ENCODE results near the gene DISP1. TPM values are rescaled to one million over a fixed set of nuclear protein-coding genes. Genes with fewer than 3 reads are reported as not detected.

The DISP1 gene
- total RNA-seq: 7.1 TPM

- peak; percentile 81 for DNase-seq (ENCODE audit: low spot score)
Measured at GRCh38 chr1:222814536-222815439, at the start of gene DISP1. DISP1 (plus strand) TSS chr1:222815039; CDS start chr1:222942824, 127,785 bp downstream.

DNA sequence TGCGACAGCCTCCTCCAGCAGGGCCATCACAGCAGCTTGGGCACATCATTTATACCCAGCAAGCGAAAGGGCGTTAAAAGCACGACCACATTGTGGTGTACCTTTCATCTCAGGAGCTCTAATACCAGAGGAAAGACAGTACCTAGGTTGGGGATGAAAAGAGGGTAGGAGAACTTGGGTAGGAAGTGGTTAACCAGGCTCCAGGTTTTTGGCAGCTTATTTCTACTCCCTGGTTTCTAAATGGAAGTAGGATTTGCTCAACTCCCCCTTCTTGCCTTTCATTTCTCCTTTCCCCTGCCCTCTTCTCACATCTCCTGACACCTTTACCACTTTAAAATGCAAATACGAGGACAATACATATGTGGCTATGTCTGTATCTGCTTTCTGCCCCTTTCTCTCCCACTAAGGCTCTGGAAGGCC lies 47.7 kb upstream of the DISP1 start:
- DNase-seq (ENCODE audit: low spot score): no peak

DNA sequence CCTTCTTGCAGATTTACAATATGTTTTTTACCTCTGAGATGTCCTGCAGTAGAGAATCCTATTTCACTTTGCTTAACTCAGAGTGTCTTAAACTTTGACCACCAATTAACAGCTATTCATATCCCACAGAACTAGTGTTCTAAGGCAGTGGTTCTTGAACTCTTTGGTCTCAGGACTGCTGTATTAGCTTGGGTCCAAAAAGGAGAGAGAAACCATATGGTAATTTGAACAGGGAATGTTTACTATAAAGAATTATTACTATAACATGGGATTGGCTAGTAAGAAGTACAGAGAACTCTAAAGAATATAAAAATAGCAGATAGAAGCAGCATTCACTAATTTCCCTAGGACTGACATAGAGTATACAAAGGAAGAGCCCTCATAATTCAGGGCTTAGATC lies 46.2 kb upstream of the DISP1 start:
- DNase-seq (ENCODE audit: low spot score): no peak

GRCh38 chr1:222769181-222769580 lies 45.7 kb upstream of the DISP1 start:
- no peak for DNase-seq (ENCODE audit: low spot score)

GRCh38 chr1:222769971-222770620 lies 44.7 kb upstream of the DISP1 start:
- DNase-seq (ENCODE audit: low spot score): no peak

DNA sequence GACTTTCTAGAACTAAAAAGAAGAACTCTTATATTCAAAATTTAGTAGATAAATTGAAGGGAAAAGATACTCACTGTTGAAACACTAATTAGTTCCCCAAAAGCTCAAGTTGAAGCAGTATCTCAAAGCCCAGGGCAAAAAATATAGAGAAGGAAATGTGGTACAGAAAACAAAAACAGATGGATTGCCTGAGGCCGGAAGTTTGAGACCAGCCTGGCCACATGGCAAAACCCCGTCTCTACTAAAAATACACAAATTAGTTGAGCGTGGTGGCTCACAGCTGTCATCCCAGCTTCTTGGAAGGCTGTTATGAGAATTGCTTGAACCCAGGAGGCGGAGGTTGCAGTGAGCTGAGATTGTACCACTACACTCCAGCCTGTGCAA lies 41.9 kb upstream of the DISP1 start:
- no peak for DNase-seq (ENCODE audit: low spot score)

- DNase-seq (ENCODE audit: low spot score): no peak
Measured at GRCh38 chr1:222777463-222777862, 37.4 kb upstream of the DISP1 start.

DNA sequence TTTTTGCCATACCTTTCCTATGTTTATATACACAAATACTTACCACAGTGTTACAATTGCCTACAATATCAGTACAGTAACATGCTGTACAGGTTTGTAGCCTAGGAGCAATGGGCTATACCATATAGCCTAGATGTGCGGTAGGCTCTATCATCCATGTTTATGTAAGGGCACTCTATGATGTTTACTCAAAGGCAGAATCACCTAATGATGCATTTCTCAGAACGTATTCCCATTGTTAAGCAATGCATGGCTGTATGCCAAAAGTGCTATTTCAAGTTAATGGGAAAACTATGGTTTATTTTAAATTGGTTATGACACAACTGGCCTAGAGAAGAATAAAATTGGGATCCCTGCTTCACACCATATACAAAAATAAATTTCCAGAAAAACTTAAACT lies 36.9 kb upstream of the DISP1 start:
- DNase-seq (ENCODE audit: low spot score): no peak

- DNase-seq (ENCODE audit: low spot score): no peak
Measured at GRCh38 chr1:222781251-222781650, 33.6 kb upstream of the DISP1 start.

DNA sequence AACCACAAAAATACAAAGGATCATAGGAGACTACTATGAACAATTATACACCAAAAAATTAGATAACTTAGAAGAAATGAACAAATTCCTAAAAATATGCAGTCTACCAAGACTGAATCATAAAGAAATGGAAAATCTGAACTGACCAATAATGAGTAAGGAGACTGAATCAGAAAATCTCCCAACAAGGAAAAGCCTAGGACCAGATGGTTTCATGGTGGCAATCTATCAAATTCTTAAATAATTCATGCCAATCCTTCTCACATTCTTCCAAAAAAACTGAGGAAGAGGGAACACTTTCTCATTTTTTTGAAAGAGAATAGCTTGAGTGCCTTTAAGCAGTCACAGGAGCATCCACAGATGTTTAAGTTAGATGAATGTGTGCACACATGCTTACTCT lies 31.8 kb upstream of the DISP1 start:
- no peak for DNase-seq (ENCODE audit: low spot score)

DNA sequence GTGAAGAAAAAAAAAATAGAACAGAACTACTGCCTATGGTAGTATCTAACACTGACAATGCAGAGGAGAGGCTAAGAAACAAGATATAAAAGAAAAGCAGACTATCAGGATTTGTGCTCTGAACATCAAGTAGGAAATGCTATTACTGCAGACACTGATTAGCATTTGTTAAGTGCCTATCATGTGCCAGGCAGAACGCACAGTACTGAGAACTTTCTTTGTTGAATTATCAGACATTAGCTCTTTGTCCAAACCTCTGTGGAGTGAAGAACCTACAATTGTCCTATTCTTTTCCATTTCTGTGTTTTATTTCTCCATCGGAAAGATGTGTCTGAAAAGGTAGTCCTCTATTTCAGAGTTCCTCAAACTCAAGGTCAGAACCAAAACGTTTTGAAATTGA lies 30.5 kb upstream of the DISP1 start:
- DNase-seq (ENCODE audit: low spot score): no peak

- DNase-seq (ENCODE audit: low spot score): no peak
Measured at GRCh38 chr1:222784916-222785315, 29.9 kb upstream of the DISP1 start.

DNA sequence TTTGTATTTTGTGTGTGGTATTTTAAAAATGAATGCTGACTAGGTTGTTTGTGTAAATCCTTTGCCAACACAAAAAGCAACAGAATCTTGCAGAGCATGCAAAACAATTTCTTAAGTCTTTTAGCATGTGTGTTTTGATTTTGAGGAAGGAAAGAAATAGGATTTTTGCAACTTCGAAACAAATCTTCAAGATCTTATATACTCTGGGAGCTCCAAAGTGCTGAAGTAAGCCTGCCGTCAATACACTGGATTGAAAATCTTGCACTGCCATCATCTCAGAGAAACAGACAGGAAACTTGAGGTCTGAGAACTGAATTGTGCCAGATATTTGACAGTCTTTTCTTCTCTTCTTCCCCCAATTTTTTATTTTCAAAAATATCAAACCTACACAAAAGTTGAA lies 29.3 kb upstream of the DISP1 start:
- no peak for DNase-seq (ENCODE audit: low spot score)

DNA sequence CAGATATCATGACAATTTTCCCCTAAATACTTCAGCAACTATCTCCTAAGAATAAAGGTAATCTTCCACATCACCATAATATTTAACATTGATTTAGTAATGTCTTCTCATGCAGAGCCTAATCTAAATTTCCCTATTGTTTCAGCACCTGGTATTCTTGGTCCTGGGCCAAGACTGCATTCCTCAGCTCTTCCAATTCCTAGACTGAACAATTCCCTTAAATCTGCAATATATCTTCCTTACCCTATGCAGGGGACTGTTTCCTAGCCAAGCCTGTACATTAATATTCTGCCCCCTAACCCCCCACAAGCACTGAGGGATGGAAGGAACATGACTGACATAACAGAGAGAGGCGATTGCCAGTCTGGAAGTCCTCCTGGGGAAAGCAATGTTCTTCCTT lies 28.7 kb upstream of the DISP1 start:
- DNase-seq (ENCODE audit: low spot score): no peak

GRCh38 chr1:222787729-222788128 lies 27.1 kb upstream of the DISP1 start:
- DNase-seq (ENCODE audit: low spot score): no peak

- no peak for DNase-seq (ENCODE audit: low spot score)
Measured at GRCh38 chr1:222788402-222789156, 26.3 kb upstream of the DISP1 start.

DNA sequence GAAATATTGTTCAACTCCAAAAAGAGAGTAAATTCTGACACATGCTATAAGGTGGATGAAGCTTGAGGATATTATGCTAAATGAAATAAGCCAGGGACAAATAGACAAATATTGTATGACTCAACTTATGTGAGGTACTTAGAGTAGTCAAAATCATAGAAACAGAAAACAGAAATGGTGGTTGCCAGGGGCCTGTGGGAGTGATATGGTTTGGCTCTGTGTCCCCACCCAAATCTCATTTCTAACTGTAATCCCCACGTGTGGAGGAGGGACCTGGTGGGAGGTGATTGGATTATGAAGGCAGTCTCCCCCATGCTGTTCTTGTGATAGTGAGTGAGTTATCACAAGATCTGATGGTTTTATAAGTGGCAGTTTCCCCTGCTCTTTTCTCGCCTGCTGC lies 24.7 kb upstream of the DISP1 start:
- no peak for DNase-seq (ENCODE audit: low spot score)

DNA sequence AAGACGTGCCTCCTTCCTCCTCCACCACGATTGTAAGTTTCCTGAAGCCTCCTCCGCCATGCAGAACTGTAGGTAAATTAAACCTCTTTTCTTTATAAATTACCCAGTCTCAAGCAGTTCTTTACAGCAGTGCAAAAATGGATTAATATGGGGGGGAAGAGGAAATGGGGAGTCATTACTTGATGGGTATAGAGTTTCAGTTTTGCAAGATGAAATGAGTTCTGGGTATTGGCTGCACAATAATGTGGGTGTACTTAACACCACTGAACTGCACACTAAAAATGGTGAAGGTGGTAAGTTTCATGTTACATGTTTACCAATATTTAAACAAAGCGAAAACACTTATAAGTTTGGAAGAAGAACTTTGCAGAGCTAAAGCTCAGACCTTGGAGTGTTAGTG lies 24.3 kb upstream of the DISP1 start:
- no peak for DNase-seq (ENCODE audit: low spot score)

- no peak for DNase-seq (ENCODE audit: low spot score)
Measured at GRCh38 chr1:222791006-222791710, 23.7 kb upstream of the DISP1 start.

DNA sequence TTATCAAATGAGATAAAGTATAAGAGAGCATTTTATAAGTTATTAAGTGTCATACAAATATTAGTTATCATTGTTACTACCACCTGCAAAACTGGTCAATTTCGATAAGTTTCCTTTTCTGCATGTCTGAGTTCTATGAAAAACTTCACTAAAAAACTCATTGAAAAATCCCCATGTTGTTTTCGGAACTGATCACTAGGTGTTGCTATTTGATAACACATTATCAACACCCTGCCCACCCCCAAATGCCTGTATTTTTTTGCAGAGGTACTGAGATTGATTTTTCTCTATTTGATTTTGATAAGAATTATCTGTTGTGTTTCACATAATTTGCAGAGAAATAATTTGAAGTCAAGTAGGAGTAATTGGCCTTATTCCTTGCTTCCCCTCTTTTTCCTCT lies 22.1 kb upstream of the DISP1 start:
- no peak for DNase-seq (ENCODE audit: low spot score)

- no peak for DNase-seq (ENCODE audit: low spot score)
Measured at GRCh38 chr1:222794656-222795474, 20.0 kb upstream of the DISP1 start.
